GM12878 (cell line): ENCODE results near the gene CYB561A3.

ENCODE experiments used
- POLR2A ChIP-seq: IDR thresholded peaks from 2 replicates; pipeline ENCODE4 v1.6.1; 2011; ENCODE audit warnings: low read depth, mild to moderate bottlenecking, low read length
- RFX5 ChIP-seq: IDR thresholded peaks from 2 replicates; pipeline ENCODE4 v1.6.1; 2011; ENCODE audit warnings: low read depth, low read length, improper control_type of control experiment
- SMC3 ChIP-seq: IDR thresholded peaks from 2 replicates; pipeline ENCODE4 v1.6.1; 2011; ENCODE audit warnings: low read length, improper control_type of control experiment, borderline replicate concordance
- SPI1 ChIP-seq: IDR thresholded peaks from 2 replicates; pipeline ENCODE4 v1.6.1; 2011; ENCODE audit warnings: low read depth, mild to moderate bottlenecking, low read length, moderate library complexity, borderline replicate concordance; ENCODE audit not compliant: insufficient read depth

DNA sequence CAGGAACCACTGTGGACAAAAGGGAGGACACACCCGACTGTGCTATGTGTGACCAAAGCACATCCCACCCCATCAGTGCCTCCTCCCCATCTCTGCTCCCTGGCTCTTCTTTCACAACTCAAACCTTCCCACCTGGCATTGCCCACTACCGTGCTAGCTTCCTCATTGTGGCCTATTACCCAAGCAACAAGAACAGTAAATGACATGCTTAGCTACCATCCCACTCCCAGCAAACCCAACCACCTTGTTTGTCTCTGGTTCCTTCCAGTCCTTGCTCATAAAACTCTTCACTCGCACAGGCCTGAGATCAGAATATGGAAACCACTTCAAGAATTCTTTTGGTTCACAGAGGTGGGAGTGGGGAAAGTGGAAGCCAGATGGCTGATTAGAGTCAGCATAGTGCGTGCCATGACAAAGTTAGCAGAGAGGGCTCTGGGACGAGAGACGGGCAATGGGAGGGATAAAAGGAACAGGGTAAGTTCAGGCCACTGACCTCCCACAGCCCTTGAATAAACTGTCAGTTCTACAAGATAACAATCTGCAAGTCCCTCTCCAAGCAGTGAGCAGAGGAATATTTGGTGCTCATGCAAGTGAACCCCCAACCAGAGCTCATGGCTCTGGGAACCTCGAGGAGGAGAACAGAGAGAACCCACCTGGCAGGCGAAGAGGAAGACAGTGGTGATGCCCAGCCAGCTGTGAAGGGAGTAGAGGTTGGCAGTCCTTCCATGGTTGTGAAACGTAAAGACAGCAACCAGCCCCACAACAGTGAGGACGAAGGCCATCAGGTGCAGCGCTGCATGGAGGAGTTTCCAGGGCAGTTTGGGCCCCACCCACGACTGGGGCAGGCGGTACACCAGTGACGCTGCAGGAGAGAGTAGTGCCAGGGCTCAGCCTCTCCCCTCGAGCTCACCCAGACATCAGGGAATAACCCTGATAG, 8.3 kb downstream of the CYB561A3 start:
- TF ChIP-seq SPI1, result no peak
- TF ChIP-seq SMC3, result no peak
- TF ChIP-seq RFX5, result no peak
- no peak for TF ChIP-seq POLR2A
